A673 (cell line): ENCODE measurements around the gene XRCC1. TPM values are rescaled to one million over a fixed set of nuclear protein-coding genes. Genes with fewer than 3 reads are reported as not detected.

ENCODE experiments used
- BruUV-seq: library from RNA; stranded (reverse); fragments of 400-500 nt; replicated peaks from 2 replicates; lab custom pipeline; 2021; lab: Mats Ljungman, UMichigan
- CTCF ChIA-PET: fragments of 300-600 bp; sonication (Branson Sonifier 250); formaldehyde crosslinking; loops from one replicate; lab custom pipeline; 2022; ENCODE audit warnings: antibody characterized with exemption; lab: Charles Lee
- POLR2A ChIA-PET: fragments of 300-600 bp; sonication (Branson Sonifier 250); formaldehyde crosslinking; loops from one replicate; lab custom pipeline; 2022; ENCODE audit warnings: antibody characterized with exemption; ENCODE audit not compliant: low non-redundant PET; lab: Charles Lee
- DNase-seq: peaks from one replicate; pipeline ENCODE4 v3.0.0-alpha.2; 2015; ENCODE audit warnings: low spot score
- H3K27ac ChIP-seq: fragments of 200-600 bp; sonication (generic); 2 replicates; pipeline ENCODE4 v1.5.1; 2016; ENCODE audit warnings: mixed run types, low read depth, mild to moderate bottlenecking, mixed read lengths, antibody characterized with exemption, low read length; ENCODE audit not compliant: poor library complexity, severe bottlenecking
- H3K27me3 ChIP-seq: fragments of 200-600 bp; sonication (generic); replicated peaks from 2 replicates; pipeline ENCODE4 v1.6.1; 2017; ENCODE audit warnings: mixed run types, low read depth, mild to moderate bottlenecking, mixed read lengths, antibody characterized with exemption, low read length; ENCODE audit not compliant: insufficient read depth, poor library complexity
- H3K36me3 ChIP-seq: fragments of 200-600 bp; sonication (generic); 2 replicates; pipeline ENCODE4 v1.6.1; 2016; ENCODE audit warnings: mixed run types, mild to moderate bottlenecking, mixed read lengths, antibody characterized with exemption, low read length; ENCODE audit not compliant: insufficient read depth, poor library complexity, severe bottlenecking
- H3K4me1 ChIP-seq: fragments of 200-600 bp; sonication (generic); 2 replicates; pipeline ENCODE4 v1.6.1; 2017; ENCODE audit warnings: mixed run types, mild to moderate bottlenecking, mixed read lengths, antibody characterized with exemption, low read length; ENCODE audit not compliant: insufficient read depth, poor library complexity, severe bottlenecking
- H3K4me3 ChIP-seq: fragments of 200-600 bp; sonication (generic); 2 replicates; pipeline ENCODE4 v1.5.1; 2016; ENCODE audit warnings: low read depth, mixed run types, mild to moderate bottlenecking, mixed read lengths, low read length; ENCODE audit not compliant: poor library complexity, severe bottlenecking
- H3K9me3 ChIP-seq: fragments of 200-600 bp; sonication (generic); 2 replicates; pipeline ENCODE4 v1.6.1; 2016; ENCODE audit warnings: mixed run types, low read depth, mild to moderate bottlenecking, mixed read lengths, antibody characterized with exemption, low read length; ENCODE audit not compliant: poor library complexity, severe bottlenecking
- CTCF ChIP-seq: fragments of 300-800, 200-600 bp; sonication (generic); conservative IDR thresholded peaks from 2 replicates; pipeline ENCODE4 v1.5.1; 2017; ENCODE audit warnings: low read depth, mild to moderate bottlenecking, antibody characterized with exemption, low read length, moderate library complexity, mixed read lengths
- EZH2 ChIP-seq: fragments of 200-600 bp; sonication (generic); IDR thresholded peaks from 2 replicates; pipeline ENCODE4 v1.6.1; 2017; ENCODE audit warnings: borderline replicate concordance, low read depth, mild to moderate bottlenecking, mixed read lengths, antibody characterized with exemption, low read length; ENCODE audit not compliant: poor library complexity, severe bottlenecking
- intact Hi-C: fragments of 100-400 bp; cut with micrococcal nuclease; formaldehyde crosslinking; loops from one replicate; pipeline ENCODE4 v1.10.0; 2022; ENCODE audit not compliant: unreplicated experiment
- total RNA-seq: library from RNA; stranded (reverse); gene quantifications from 2 replicates; pipeline ENCODE4 v1.2.3, GENCODE V29; 2021

Gene XRCC1
- total RNA-seq, 1 experiment from 2014 or later, result 69.4 TPM

- Histone ChIP-seq H3K9me3 (no peaks in the 10 kb centered on the region), H3K4me1 (peaks cover 9% of the 10 kb centered on the region), H3K36me3 (peaks cover 6% of the 10 kb centered on the region), H3K27me3 (no peaks in the 10 kb centered on the region), H3K27ac (peak overlapping the region; percentile 45), H3K4me3 (no peak overlapping the region)
- ChIA-PET CTCF (no interaction called here), POLR2A (no interaction called here)
- TF ChIP-seq CTCF (no peak), EZH2 (no peak)
- DNase-seq, result no peak
- intact Hi-C loops, result no loop called here
- BruUV-seq, result no TSS peak
Observed at GRCh38 chr19:43622956-43623355, 47.6 kb upstream of the XRCC1 start.

GRCh38 chr19:43622070-43622469 is 46.7 kb upstream of the XRCC1 start:
- TF ChIP-seq EZH2, result no peak
- TF ChIP-seq CTCF, result no peak
- DNase-seq, result no peak
- POLR2A ChIA-PET, result no interaction called here
- CTCF ChIA-PET, result no interaction called here
- H3K36me3 ChIP-seq, result peaks cover 6% of the 10 kb centered on the region
- no peak overlapping the region for H3K4me3 ChIP-seq
- no peaks in the 10 kb centered on the region for H3K9me3 ChIP-seq
- intact Hi-C loops, result no loop called here
- H3K27me3 ChIP-seq, result no peaks in the 10 kb centered on the region
- H3K4me1 ChIP-seq, result peaks cover 9% of the 10 kb centered on the region
- BruUV-seq, result no TSS peak
- H3K27ac ChIP-seq, result no peak overlapping the region

GRCh38 chr19:43620061-43621001 is 45.0 kb upstream of the XRCC1 start:
- Histone ChIP-seq H3K4me1 (peaks cover 9% of the 10 kb centered on the region), H3K36me3 (peaks cover 6% of the 10 kb centered on the region), H3K27me3 (no peaks in the 10 kb centered on the region), H3K9me3 (no peaks in the 10 kb centered on the region), H3K4me3 (peak overlapping the region; percentile 60), H3K27ac (peak overlapping the region; percentile 96)
- TSS peak; percentile 73 for BruUV-seq
- CTCF ChIA-PET, result interaction anchor here (0.9 kb wide), 1 partner anchor 101 kb away, joined by 3 read pairs; no protein-coding TSS in a partner anchor
- intact Hi-C loops, result no loop called here
- TF ChIP-seq CTCF (no peak), EZH2 (no peak)
- POLR2A ChIA-PET, result no interaction called here
- DNase-seq, result no peak
